Osteoblast (primary cell): ENCODE results near the gene SHISA9. TPM values are rescaled to one million over a fixed set of nuclear protein-coding genes. Genes with fewer than 3 reads are reported as not detected.

Experiments
- DNase-seq: peaks from one replicate; pipeline ENCODE4 v3.0.0; 2011; ENCODE audit warnings: low spot score, mixed read lengths; ENCODE audit not compliant: insufficient read length; ENCODE audit errors: missing footprints
- H2AFZ ChIP-seq: 2 replicates; pipeline ENCODE4 v1.6.0; 2011; ENCODE audit warnings: mild to moderate bottlenecking, low read length
- H3K27ac ChIP-seq: 2 replicates; pipeline ENCODE4 v1.5.1; 2011; ENCODE audit warnings: mild to moderate bottlenecking, low read depth, low read length, moderate library complexity
- H3K27me3 ChIP-seq: 2 replicates; pipeline ENCODE4 v1.6.0; 2012; ENCODE audit warnings: mild to moderate bottlenecking, control low read depth, inconsistent platforms, low read length, moderate library complexity; ENCODE audit not compliant: insufficient read depth
- H3K36me3 ChIP-seq: 2 replicates; pipeline ENCODE4 v1.5.1; 2011; ENCODE audit warnings: mild to moderate bottlenecking, low read length, control low read depth, moderate library complexity; ENCODE audit not compliant: insufficient read depth
- H3K4me1 ChIP-seq: 2 replicates; pipeline ENCODE4 v1.5.1; 2011; ENCODE audit warnings: mild to moderate bottlenecking, low read length, control low read depth, moderate library complexity; ENCODE audit not compliant: insufficient read depth
- H3K4me2 ChIP-seq: 2 replicates; pipeline ENCODE4 v1.6.0; 2011; ENCODE audit warnings: mild to moderate bottlenecking, low read length; ENCODE audit not compliant: insufficient read depth
- H3K4me3 ChIP-seq: fragments of 200-600 bp; sonication (generic); 3 replicates; pipeline ENCODE4 v1.5.1; 2012; ENCODE audit warnings: mild to moderate bottlenecking, low read length, inconsistent platforms; ENCODE audit not compliant: insufficient read depth
- H3K79me2 ChIP-seq: 2 replicates; pipeline ENCODE4 v1.6.0; 2012; ENCODE audit warnings: mild to moderate bottlenecking, low read length, control low read depth, inconsistent platforms; ENCODE audit not compliant: insufficient read depth
- H3K9me3 ChIP-seq: 2 replicates; pipeline ENCODE4 v1.5.1; 2011; ENCODE audit warnings: low read depth, low read length, control low read depth
- H4K20me1 ChIP-seq: 2 replicates; pipeline ENCODE4 v1.6.0; 2012; ENCODE audit warnings: mild to moderate bottlenecking, low read length, control low read depth; ENCODE audit not compliant: insufficient read depth
- total RNA-seq: library from RNA; depleted of rRNA; stranded (reverse); fragments of >200 nt; gene quantifications from 2 replicates; pipeline ENCODE4 v1.2.3, GENCODE V29; 2012
- TF ChIP-seq, protein P1 (sequence below): IDR thresholded peaks from 2 replicates; pipeline ENCODE4 v1.5.1; 2011; ENCODE audit warnings: mild to moderate bottlenecking, low read depth, low read length, moderate library complexity; ENCODE audit errors: extremely low read depth

Gene SHISA9
- total RNA-seq, 1 donor, result under 0.01 TPM

GRCh38 chr16:13068912-13069583 lies 167.7 kb downstream of the SHISA9 start:
- Histone ChIP-seq H3K27me3 (no peaks in the 10 kb centered on the region), H3K9me3 (no peaks in the 10 kb centered on the region), H2AFZ (no peak overlapping the region), H3K79me2 (no peaks in the 10 kb centered on the region), H3K27ac (no peak overlapping the region), H3K4me2 (no peak overlapping the region), H3K36me3 (no peaks in the 10 kb centered on the region), H3K4me3 (no peak overlapping the region), H4K20me1 (no peaks in the 10 kb centered on the region), H3K4me1 (no peaks in the 10 kb centered on the region)
- TF ChIP-seq, protein P1, sequence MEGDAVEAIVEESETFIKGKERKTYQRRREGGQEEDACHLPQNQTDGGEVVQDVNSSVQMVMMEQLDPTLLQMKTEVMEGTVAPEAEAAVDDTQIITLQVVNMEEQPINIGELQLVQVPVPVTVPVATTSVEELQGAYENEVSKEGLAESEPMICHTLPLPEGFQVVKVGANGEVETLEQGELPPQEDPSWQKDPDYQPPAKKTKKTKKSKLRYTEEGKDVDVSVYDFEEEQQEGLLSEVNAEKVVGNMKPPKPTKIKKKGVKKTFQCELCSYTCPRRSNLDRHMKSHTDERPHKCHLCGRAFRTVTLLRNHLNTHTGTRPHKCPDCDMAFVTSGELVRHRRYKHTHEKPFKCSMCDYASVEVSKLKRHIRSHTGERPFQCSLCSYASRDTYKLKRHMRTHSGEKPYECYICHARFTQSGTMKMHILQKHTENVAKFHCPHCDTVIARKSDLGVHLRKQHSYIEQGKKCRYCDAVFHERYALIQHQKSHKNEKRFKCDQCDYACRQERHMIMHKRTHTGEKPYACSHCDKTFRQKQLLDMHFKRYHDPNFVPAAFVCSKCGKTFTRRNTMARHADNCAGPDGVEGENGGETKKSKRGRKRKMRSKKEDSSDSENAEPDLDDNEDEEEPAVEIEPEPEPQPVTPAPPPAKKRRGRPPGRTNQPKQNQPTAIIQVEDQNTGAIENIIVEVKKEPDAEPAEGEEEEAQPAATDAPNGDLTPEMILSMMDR, result no peak
- no peak for DNase-seq

DNA sequence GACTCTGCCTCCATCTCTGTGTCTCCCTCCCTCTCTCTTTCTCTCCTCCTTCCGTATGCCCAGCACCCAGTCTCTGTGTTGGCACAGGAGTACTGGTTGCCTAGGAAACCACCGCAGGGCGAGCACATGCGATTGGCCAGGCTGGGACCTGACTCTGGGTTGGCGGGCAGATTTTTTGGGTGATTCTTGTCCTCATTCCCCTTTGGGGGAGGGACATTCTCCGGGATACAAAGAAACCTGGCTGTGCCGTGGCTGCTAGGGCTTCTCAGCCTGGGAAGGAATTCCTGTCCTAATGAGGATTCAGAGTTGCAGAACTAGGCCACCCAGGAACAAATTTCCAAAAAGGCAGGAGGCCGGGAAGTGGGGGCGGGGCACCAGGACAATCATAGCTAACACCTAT lies 168.9 kb downstream of the SHISA9 start:
- H2AFZ ChIP-seq, result no peak overlapping the region
- no peak overlapping the region for H3K4me2 ChIP-seq
- TF ChIP-seq, protein P1, result no peak
- DNase-seq, result no peak
- H3K79me2 ChIP-seq, result no peaks in the 10 kb centered on the region
- no peaks in the 10 kb centered on the region for H3K9me3 ChIP-seq
- H3K27ac ChIP-seq, result no peak overlapping the region
- no peak overlapping the region for H3K4me3 ChIP-seq
- no peaks in the 10 kb centered on the region for H4K20me1 ChIP-seq
- H3K27me3 ChIP-seq, result no peaks in the 10 kb centered on the region
- no peaks in the 10 kb centered on the region for H3K36me3 ChIP-seq
- no peaks in the 10 kb centered on the region for H3K4me1 ChIP-seq

GRCh38 chr16:13076878-13077277 lies 175.5 kb downstream of the SHISA9 start:
- Histone ChIP-seq H3K9me3 (no peaks in the 10 kb centered on the region), H3K36me3 (no peaks in the 10 kb centered on the region), H3K4me2 (no peak overlapping the region), H3K27ac (no peak overlapping the region), H3K79me2 (no peaks in the 10 kb centered on the region), H3K27me3 (no peaks in the 10 kb centered on the region), H3K4me3 (no peak overlapping the region), H3K4me1 (no peaks in the 10 kb centered on the region), H4K20me1 (no peaks in the 10 kb centered on the region), H2AFZ (no peak overlapping the region)
- no peak for DNase-seq
- TF ChIP-seq, protein P1, result no peak

GRCh38 chr16:13077816-13078215 lies 176.4 kb downstream of the SHISA9 start:
- H3K4me3 ChIP-seq, result no peak overlapping the region
- no peak overlapping the region for H2AFZ ChIP-seq
- DNase-seq, result no peak
- TF ChIP-seq, protein P1, result no peak
- no peaks in the 10 kb centered on the region for H3K4me1 ChIP-seq
- no peaks in the 10 kb centered on the region for H3K79me2 ChIP-seq
- no peaks in the 10 kb centered on the region for H3K9me3 ChIP-seq
- H3K27me3 ChIP-seq, result no peaks in the 10 kb centered on the region
- no peaks in the 10 kb centered on the region for H3K36me3 ChIP-seq
- no peak overlapping the region for H3K4me2 ChIP-seq
- H3K27ac ChIP-seq, result no peak overlapping the region
- no peaks in the 10 kb centered on the region for H4K20me1 ChIP-seq
